ENCODE results near the gene EXOSC7.

The EXOSC7 gene

GRCh38 chr3:44993471-44994205, 17.6 kb downstream of the EXOSC7 start:
- no peak for DNase-seq (ENCODE audit: low read depth)

DNA sequence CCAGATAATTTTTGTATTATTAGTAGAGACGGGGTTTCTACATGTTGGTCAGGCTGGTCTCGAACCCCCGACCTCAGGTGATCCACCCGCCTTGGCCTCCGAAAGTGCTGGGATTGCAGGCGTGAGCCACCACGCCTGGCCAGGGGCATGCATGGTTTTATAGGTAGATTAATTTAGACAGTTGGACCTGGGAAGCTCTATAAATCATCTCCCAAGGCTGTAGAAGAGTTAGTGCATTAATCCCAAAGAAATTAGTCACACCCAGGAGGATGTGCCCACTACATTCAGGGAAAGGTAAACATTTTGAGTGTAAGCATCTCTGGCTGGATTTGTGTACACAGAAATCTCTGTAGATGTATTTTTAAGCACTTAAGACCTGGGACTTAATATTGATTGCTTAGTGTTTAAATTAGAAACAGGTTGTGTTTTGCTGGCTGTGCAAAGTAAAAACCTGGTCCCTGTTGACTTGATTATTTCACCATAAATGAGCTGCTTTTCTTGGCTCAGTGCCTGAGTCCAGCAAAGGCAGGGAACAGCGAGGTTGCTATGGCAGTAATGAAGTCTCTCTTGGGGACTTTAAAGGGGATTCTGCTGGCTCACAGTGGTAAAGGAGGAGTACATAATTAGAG, 19.2 kb downstream of the EXOSC7 start:
- no peak for DNase-seq (ENCODE audit: low read depth)

DNA sequence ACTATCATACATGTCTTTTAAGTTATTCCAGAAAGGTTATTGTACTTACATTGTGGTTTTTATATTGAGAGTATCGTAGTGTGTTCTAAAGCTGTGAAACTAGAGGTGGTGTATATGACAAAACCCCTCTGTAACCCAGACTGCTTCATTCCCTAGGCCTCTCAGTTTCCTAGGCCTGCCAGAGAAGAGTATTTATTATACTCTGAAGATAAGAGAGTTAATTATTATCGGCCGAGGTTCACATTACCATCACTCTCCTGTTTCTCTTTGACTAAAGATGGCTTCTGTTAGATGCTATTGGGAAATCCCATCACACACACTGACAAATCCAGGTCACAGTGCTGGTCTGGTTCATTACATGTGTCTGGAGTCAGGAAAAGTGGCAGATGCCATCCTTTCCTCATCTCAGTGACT, 20.5 kb downstream of the EXOSC7 start:
- no peak for DNase-seq (ENCODE audit: low read depth)

- no peak for DNase-seq (ENCODE audit: low read depth)
Measured at GRCh38 chr3:44999782-45000181, 23.7 kb downstream of the EXOSC7 start.

DNA sequence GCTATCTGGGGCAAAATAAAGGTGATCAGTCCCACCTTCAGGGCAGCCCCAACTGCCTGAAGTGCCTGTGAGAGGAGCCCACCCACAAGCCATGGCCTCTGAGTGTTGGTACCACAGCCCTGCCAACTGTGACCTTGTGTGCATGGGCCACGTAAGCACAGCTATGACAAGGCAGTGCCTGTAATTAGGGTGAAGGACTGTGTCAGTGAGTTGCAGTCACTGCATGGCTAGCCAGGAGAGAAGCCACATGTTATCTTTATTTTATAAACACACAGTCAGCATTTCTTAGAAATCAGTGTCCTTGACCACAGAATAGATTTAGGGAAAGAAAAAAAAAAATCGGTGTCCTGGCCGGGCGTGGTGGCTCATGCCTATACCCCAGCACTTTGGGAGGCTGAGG, 24.8 kb downstream of the EXOSC7 start:
- DNase-seq (ENCODE audit: low read depth), result no peak

DNA sequence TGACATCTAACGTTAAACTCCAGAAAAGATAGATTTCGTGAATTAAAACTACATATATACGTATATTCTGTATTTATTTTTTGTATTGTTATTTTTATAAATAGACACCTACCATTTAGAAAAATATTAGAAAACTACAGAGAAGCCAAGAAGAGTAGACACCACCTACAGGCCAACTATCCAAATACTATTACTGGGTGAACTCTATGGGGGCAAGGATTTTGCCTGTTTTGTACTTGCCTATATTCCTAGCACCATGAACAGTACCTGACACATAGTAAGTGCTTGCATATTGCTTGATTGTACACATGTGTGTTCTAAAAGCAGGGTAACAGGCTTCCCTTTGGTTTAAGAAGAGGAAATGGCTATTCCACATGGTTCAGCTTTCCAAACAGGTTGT, 25.7 kb downstream of the EXOSC7 start:
- no peak for DNase-seq (ENCODE audit: low read depth)

- no peak for DNase-seq (ENCODE audit: low read depth)
Measured at GRCh38 chr3:45002139-45002660, 26.2 kb downstream of the EXOSC7 start.

DNA sequence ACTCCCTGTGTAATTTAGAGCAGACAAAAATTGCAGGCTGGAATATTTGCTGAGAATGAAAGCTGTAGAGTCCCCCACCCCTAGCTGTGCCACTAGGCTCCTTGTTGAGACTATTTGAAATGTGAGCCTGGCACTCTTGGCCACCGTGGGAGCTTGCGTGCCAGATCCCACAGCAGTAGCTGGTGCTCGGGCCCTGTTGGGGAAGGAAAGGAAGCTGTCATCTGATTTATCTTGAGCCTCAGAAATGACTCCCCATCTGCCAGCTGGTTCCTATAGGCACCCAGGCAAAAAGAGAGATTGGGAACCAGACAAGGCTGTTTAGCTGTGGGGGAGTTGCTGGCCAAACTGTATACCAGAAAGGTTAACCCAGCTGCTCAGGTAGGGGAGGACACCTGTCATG, 26.7 kb downstream of the EXOSC7 start:
- no peak for DNase-seq (ENCODE audit: low read depth)

GRCh38 chr3:45003406-45003805, 27.4 kb downstream of the EXOSC7 start:
- no peak for DNase-seq (ENCODE audit: low read depth)

DNA sequence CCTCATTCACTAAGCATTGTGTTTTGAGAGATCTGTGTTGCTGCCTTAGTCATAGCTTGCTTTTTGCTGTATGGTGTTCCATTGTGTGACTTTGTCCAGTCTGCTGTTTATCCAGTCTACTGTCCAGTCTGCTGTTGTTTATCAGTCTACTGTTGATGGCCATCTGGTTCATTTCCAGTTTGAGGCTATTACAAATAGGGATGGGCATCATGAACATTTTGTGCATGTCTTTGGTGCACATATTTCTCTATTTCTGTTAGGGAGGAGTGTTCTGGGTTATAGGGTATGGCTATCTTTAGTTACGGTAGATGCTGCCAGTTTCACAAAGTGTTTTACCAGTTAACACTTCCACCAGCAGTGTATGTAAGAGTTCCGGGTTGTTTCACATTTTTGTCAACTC, 27.8 kb downstream of the EXOSC7 start:
- no peak for DNase-seq (ENCODE audit: low read depth)

- no peak for DNase-seq (ENCODE audit: low read depth)
Measured at GRCh38 chr3:45007091-45007490, 31.0 kb downstream of the EXOSC7 start.

DNA sequence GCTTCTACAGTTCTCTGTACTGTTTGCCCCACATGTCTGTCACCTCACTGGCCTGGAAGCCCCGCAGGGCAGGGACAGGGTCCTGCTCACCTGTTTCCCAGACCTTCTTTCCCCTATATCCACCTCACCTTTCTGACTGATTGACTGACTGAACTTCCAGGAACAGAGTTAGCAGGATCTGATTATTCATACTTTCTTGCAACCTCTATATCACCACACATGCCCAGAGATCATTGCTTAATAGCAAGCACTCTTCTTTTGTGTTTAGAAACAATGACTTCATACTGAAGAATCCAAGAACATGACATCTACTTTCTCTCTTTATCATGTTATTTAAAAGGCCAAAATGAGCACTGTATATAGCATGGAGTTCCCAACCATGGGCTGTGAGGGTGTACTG, 32.1 kb downstream of the EXOSC7 start:
- DNase-seq (ENCODE audit: low read depth), result no peak

DNA sequence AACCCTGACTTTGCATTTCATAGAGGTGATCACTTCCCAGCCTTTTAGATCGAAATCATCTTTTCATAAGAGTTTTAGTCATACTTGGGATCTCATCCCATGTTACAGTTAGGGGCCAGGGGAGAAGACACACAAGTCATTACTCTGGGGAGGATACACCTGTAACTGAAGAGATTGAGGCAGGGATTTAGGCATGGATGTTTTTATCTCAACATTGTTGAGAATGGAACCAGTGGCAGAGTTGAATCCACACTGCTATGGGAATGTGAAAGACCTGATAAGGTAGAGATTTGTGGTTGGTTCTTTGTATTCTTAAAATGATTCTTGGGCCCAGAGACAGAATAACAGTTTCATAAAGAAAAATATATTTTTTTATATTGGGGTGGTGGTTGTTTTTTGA, 33.8 kb downstream of the EXOSC7 start:
- no peak for DNase-seq (ENCODE audit: low read depth)

DNA sequence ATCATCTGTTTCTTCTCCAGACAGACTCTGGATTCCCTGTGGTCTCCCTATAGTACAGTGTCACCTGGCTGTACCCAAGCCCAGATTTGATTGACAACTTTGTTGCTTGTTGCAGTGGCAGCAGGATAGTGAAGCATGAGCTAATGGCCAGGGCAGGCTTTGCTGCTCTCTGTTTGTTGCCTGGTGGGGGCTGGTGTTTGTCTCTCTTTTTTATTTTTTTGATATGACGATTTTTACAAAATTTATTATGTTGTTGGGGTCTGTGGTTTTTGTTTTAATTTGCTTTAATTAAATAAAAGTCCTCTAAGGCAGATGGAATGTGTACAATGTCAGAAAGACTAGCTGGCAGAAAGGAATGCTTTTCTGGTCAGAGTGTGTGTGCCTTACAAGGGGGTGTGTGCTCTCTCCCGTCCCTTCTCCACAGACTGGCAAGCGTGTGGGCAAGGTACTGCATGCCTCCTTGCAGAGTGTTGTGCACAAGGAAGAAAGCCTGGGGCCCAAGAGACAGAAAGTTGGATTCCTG, 34.8 kb downstream of the EXOSC7 start:
- no peak for DNase-seq (ENCODE audit: low read depth)

DNA sequence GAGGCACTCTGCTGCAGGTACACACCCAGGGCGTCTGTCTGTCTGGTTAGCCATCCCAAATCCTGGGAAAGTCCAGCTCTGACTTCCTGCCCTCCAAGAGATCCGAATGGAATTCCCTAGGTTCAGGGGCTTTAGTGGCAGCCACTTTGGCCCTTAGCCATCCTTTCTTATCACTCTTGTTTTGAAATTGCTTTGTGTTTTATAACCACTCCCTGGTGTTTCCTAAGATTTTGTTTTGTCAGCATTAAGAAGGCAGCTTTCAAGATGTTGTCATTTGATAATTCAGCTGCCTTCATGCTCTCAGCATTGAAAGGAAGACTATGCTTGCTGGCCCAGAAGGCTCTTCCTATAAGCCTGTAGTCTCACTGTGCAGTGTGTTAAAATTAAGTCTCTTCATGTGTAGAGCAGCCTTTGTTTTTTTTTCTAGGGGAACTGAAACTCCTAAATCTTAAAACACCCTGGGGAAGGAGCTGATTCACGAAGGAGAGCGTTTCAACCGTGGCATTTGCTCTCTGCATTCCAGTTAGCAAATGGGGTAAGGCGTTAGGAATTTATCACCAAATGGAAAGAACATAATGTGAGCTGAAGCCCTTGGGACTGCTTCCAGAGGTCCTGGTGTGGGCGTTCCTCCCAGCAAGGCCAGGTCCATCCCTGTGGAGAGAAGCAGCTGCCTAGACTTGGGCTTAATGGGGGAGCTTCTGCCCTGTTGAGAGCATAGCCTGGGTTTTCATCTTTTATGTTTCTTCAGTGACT, 35.9 kb downstream of the EXOSC7 start:
- DNase-seq (ENCODE audit: low read depth), result no peak

DNA sequence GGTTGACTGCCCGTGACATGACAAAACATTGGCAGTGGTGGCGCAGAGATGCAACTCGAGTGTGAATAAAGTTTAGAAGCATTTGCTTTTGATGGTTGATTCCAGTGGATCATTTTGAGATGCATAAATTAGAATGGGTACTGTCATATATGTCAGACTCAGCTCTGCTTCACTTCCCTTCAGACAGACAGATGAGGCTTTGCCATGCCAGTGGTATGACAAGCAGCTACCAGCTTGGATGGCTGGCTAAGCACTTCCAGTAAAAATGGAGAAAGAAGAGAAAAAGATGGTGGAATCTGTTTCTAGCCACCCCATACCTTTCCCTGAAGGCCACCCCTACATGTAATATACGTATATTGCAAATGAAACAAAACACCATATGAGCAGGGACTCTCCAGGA, 36.5 kb downstream of the EXOSC7 start:
- no peak for DNase-seq (ENCODE audit: low read depth)

- DNase-seq (ENCODE audit: low read depth), result no peak
Measured at GRCh38 chr3:45016916-45017315, 40.9 kb downstream of the EXOSC7 start.

- no peak for DNase-seq (ENCODE audit: low read depth)
Measured at GRCh38 chr3:45017821-45018220, 41.8 kb downstream of the EXOSC7 start.

DNA sequence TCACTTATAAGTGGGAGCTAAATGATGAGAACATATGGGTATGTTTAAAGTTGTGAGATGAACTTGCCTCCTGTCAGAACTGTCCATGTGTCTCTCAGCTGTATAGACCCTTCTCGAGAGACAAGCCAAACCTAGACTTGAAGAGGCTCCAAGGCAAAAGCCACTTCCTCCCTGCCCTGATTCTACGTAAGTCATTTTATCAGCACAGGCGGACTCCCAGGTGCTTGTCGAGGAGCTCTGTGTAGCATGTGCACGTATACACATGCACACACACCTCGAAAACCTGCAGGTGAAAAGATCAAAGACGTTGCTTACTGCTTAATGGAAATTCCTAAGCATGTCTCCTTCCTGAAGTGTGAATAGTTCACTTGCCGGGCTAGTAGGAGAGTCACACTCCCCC, 44.5 kb downstream of the EXOSC7 start:
- no peak for DNase-seq (ENCODE audit: low read depth)

DNA sequence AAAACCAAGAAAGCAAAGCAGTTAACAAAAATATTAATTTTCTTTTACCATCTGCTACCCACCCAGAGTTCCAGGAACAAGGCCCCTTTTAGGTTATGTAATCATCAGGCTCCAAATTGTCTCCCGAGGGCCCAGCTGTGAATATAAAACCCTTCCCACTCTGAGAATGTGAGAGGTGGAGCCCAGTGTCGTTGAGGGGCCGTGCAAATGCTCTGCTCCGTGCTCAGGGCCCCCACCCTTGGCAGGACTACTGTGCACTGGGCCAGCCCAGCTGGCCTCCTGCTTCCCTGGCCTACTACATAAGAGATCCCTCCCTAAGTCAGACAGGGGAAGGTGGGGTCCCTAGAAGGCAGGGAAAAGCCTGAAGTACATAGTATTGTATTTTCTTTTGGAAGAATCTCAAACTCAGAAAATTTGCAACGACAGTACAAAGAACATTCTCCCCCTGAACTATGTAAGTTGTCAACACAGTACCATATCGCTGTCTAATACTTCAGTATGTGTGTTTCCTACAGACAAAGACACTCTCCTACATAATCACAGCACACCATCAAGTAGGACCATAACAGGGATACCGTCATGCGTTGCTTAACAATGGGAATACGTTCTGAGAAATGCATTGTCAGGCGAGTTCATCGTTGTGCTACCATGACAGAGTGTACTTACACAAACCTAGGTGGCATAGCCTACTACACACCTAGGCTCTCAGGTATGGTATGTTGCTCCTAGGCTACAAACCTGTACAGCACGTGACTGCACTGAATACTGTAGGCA, 45.7 kb downstream of the EXOSC7 start:
- DNase-seq (ENCODE audit: low read depth), result no peak

DNA sequence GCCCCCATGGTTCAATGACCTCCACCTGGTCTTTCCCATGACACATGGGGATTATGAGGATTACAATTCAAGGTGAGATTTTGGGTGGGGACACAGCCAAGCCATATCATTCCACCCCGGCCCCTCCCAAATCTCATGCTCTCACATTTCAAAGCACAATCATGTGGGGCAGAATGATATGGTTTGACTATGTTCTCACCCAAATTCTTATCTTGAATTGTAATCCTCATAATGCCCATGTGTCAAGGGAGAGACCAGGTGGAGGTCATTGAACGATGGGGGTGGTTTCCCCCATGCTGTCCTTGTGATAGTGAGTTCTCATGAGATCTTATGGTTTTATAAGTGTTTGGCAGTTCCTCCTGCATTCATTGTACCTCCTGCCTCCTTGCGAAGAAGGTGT, 47.6 kb downstream of the EXOSC7 start:
- DNase-seq (ENCODE audit: low read depth), result no peak

All from stimulated activated CD8-positive, alpha-beta memory T cell treated with anti-CD3 and anti-CD28 coated beads, Interleukin-15, amount 100 ng/mL, for 24 hours (primary cell).